CD4-positive, alpha-beta T cell (primary cell): Measurements from ENCODE around the gene ETF1. TPM values are rescaled to one million over a fixed set of nuclear protein-coding genes. Genes with fewer than 3 reads are reported as not detected.

ENCODE experiments used
- ATAC-seq: fragments of 200-7000 bp; cut with Tn5 transposase; one replicate; pipeline ENCODE4 v1.10.0; 2022; ENCODE audit warnings: mild to moderate bottlenecking; ENCODE audit not compliant: poor library complexity
- CTCF ChIA-PET: fragments of 350-600 bp; sonication (Branson Sonifier 250); formaldehyde crosslinking; loops from one replicate; lab custom pipeline; 2021; ENCODE audit warnings: antibody characterized with exemption, inconsistent platforms; lab: Charles Lee
- POLR2A ChIA-PET: fragments of 350-600 bp; sonication (Branson Sonifier 250); formaldehyde crosslinking; loops from one replicate; lab custom pipeline; 2021; ENCODE audit warnings: antibody characterized with exemption, inconsistent platforms; lab: Charles Lee
- DNase-seq, 14 experiments: peaks; one replicate each; pipeline ENCODE4 v3.0.0-alpha.2; 2013 to 2020; ENCODE audit warnings: mixed read lengths in 2 of 14
- H3K27ac ChIP-seq, 2 donors: one replicate each; pipeline versions ENCODE4 v1.5.1 to v1.7.0; 2013; ENCODE audit warnings: low read length in 2 of 2, low read depth in 1 of 2, mild to moderate bottlenecking in 1 of 2
- H3K27me3 ChIP-seq, 2 experiments: 1 replicate in 1 of 2; 2 replicates in 1 of 2; pipeline versions ENCODE4 v1.6.1 to v1.7.0; 2013; ENCODE audit warnings: low read length in 2 of 2, control low read depth in 1 of 2, mild to moderate bottlenecking in 1 of 2, moderate library complexity in 1 of 2; ENCODE audit not compliant: insufficient read depth in 2 of 2, control insufficient read depth in 1 of 2
- H3K36me3 ChIP-seq: one replicate; pipeline ENCODE4 v1.6.1; 2013; ENCODE audit warnings: low read length, control low read depth; ENCODE audit not compliant: insufficient read depth
- H3K4me1 ChIP-seq: one replicate; pipeline ENCODE4 v1.6.1; 2013; ENCODE audit warnings: low read length, control low read depth; ENCODE audit not compliant: insufficient read depth
- H3K4me3 ChIP-seq: one replicate; pipeline ENCODE4 v1.5.1; 2013; ENCODE audit warnings: mild to moderate bottlenecking, low read length, moderate library complexity
- H3K9me3 ChIP-seq, 2 experiments: 1 replicate in 1 of 2; 2 replicates in 1 of 2; pipeline versions ENCODE4 v1.6.1 to v1.7.0; 2013; ENCODE audit warnings: low read length in 2 of 2, mild to moderate bottlenecking in 2 of 2, control low read depth in 1 of 2, moderate library complexity in 1 of 2; ENCODE audit not compliant: control insufficient read depth in 1 of 2, insufficient read depth in 1 of 2
- H3K27ac Mint-ChIP-seq: one replicate; pipeline ENCODE4 v1.8.0; 2020; ENCODE audit warnings: mixed read lengths
- H3K27me3 Mint-ChIP-seq: one replicate; pipeline ENCODE4 v1.8.0; 2021; ENCODE audit warnings: mixed read lengths
- H3K36me3 Mint-ChIP-seq: one replicate; pipeline ENCODE4 v1.8.0; 2021; ENCODE audit warnings: low read depth, mixed read lengths
- H3K4me1 Mint-ChIP-seq: one replicate; pipeline ENCODE4 v1.8.0; 2021; ENCODE audit warnings: low read depth, mixed read lengths
- H3K4me3 Mint-ChIP-seq: one replicate; pipeline ENCODE4 v1.8.0; 2020; ENCODE audit warnings: mild to moderate bottlenecking, mixed read lengths
- H3K9me3 Mint-ChIP-seq: one replicate; pipeline ENCODE4 v1.8.0; 2020; ENCODE audit warnings: mixed read lengths
- intact Hi-C, 2 experiments: fragments of 100-400 bp; cut with DNase I in 1 of 2; cut with micrococcal nuclease in 1 of 2; formaldehyde crosslinking; loops; one replicate each; pipeline versions ENCODE4 v1.15.1 to v1.9.0; 2023 to 2025; cut with DNase I, micrococcal nuclease
- total RNA-seq, 174 experiments: library from RNA in 2 of 174; stranded (reverse) in 2 of 174; gene quantifications; one replicate each; pipeline ENCODE4 v1.2.3 and lab custom pipeline; 2021 to 2026
- TF ChIP-seq, protein P1 (sequence below): fragments of 200-600 bp; IDR thresholded peaks from one replicate; pipeline ENCODE4 v1.8.0; 2022; ENCODE audit warnings: antibody characterized with exemption, mild to moderate bottlenecking

The ETF1 gene
- total RNA-seq, 2 experiments from 2014 or later = 178 to 187 TPM

DNA sequence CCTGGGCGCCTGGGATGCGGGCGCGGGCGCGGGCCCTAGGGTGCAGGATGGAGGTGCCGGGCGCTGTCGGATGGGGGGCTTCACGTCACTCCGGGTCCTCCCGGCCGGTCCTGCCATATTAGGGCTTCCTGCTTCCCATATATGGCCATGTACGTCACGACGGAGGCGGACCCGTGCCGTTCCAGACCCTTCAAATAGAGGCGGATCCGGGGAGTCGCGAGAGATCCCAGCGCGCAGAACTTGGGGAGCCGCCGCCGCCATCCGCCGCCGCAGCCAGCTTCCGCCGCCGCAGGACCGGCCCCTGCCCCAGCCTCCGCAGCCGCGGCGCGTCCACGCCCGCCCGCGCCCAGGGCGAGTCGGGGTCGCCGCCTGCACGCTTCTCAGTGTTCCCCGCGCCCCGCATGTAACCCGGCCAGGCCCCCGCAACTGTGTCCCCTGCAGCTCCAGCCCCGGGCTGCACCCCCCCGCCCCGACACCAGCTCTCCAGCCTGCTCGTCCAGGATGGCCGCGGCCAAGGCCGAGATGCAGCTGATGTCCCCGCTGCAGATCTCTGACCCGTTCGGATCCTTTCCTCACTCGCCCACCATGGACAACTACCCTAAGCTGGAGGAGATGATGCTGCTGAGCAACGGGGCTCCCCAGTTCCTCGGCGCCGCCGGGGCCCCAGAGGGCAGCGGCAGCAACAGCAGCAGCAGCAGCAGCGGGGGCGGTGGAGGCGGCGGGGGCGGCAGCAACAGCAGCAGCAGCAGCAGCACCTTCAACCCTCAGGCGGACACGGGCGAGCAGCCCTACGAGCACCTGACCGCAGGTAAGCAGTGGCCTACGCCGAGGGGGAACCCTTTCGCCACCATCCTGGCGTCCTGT, 77.5 kb downstream of the ETF1 start, which contains the start of gene EGR1:
Gene EGR1, plus strand, starts transcription at position 219 of the 864 bp plus-strand sequence. Its CDS starts 283 bp downstream, at position 502.
- peaks cover 47% of the 10 kb centered on the region for H3K4me1 ChIP-seq
- no peaks in the 10 kb centered on the region for H3K27me3 Mint-ChIP-seq
- peaks cover 9% of the 10 kb centered on the region for H3K36me3 ChIP-seq
- H3K27ac ChIP-seq = peak within 1 kb of the TSS; percentile 89 to 94
- no peaks in the 10 kb centered on the region for H3K9me3 Mint-ChIP-seq
- ChIA-PET CTCF (interaction anchor here (0.6 to 4.7 kb wide), 11 partner anchors 15 to 113 kb away, joined by 3 to 38 read pairs (median 5); partner anchors contain the start of genes ETF1 and KDM3B), POLR2A (interaction anchor here (0.5 to 4.0 kb wide), 21 partner anchors 11 to 829 kb away, joined by 3 to 59 read pairs (median 6); partner anchors contain the start of genes BRD8, CDC23, CDC25C and ETF1)
- H3K4me3 ChIP-seq = peak within 1 kb of the TSS; percentile 60
- peaks cover 20% of the 10 kb centered on the region for H3K36me3 Mint-ChIP-seq
- H3K4me1 Mint-ChIP-seq = peaks cover 35% of the 10 kb centered on the region
- H3K27ac Mint-ChIP-seq = peak within 1 kb of the TSS; percentile 93
- DNase-seq (peak; percentile 88 to 97 (median 93)), ATAC-seq (peak; percentile 64)
- H3K4me3 Mint-ChIP-seq = peak within 1 kb of the TSS; percentile 96
- H3K9me3 ChIP-seq = no peaks in the 10 kb centered on the region
- intact Hi-C loops = loop anchor here (1.0 to 10.0 kb wide), 7 partner anchors 26 to 939 kb away; partner anchors contain the start of genes ETF1 (in 2 of the 2), HSPA9 (in 1 of the 2) and SPATA24 (in 1 of the 2)
- no peaks in the 10 kb centered on the region for H3K27me3 ChIP-seq
- TF ChIP-seq, protein P1, sequence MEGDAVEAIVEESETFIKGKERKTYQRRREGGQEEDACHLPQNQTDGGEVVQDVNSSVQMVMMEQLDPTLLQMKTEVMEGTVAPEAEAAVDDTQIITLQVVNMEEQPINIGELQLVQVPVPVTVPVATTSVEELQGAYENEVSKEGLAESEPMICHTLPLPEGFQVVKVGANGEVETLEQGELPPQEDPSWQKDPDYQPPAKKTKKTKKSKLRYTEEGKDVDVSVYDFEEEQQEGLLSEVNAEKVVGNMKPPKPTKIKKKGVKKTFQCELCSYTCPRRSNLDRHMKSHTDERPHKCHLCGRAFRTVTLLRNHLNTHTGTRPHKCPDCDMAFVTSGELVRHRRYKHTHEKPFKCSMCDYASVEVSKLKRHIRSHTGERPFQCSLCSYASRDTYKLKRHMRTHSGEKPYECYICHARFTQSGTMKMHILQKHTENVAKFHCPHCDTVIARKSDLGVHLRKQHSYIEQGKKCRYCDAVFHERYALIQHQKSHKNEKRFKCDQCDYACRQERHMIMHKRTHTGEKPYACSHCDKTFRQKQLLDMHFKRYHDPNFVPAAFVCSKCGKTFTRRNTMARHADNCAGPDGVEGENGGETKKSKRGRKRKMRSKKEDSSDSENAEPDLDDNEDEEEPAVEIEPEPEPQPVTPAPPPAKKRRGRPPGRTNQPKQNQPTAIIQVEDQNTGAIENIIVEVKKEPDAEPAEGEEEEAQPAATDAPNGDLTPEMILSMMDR = peak; percentile 30

GRCh38 chr5:138464388-138465260, 78.4 kb downstream of the ETF1 start:
- H3K36me3 ChIP-seq = peaks cover 9% of the 10 kb centered on the region
- peak; percentile 91 to 99 (median 95) for DNase-seq
- no peaks in the 10 kb centered on the region for H3K27me3 ChIP-seq
- Mint-ChIP-seq H3K4me1 (peaks cover 43% of the 10 kb centered on the region), H3K36me3 (peaks cover 20% of the 10 kb centered on the region), H3K9me3 (no peaks in the 10 kb centered on the region), H3K4me3 (peak overlapping the region; percentile 96), H3K27me3 (no peaks in the 10 kb centered on the region), H3K27ac (peak overlapping the region; percentile 93)
- H3K4me1 ChIP-seq = peaks cover 54% of the 10 kb centered on the region
- peak overlapping the region; percentile 89 to 94 for H3K27ac ChIP-seq
- peak; percentile 72 for ATAC-seq
- ChIA-PET POLR2A (interaction anchor here (0.7 to 4.0 kb wide), 19 partner anchors 26 to 829 kb away, joined by 3 to 59 read pairs (median 6); partner anchors contain the start of genes BRD8, CDC23, CDC25C and ETF1), CTCF (interaction anchor here (0.7 to 4.7 kb wide), 12 partner anchors 14 to 112 kb away, joined by 3 to 38 read pairs (median 5); partner anchors contain the start of genes ETF1 and KDM3B)
- TF ChIP-seq, protein P1 = peak; percentile 37
- intact Hi-C loops = loop anchor here (1.0 to 10.0 kb wide), 7 partner anchors 28 to 940 kb away; partner anchors contain the start of genes ETF1 (in 2 of the 2), HSPA9 (in 1 of the 2) and SPATA24 (in 1 of the 2)
- peak overlapping the region; percentile 60 for H3K4me3 ChIP-seq
- H3K9me3 ChIP-seq = no peaks in the 10 kb centered on the region
